GM19468 (cell line): ENCODE data around the gene PSMB7.

Experiments
- ATAC-seq: cut with Tn5 transposase; IDR thresholded peaks from one replicate; pipeline ENCODE4 v1.9.1; 2021; ENCODE audit warnings: mild to moderate bottlenecking, moderate library complexity, moderate number of reproducible peaks; ENCODE audit not compliant: unreplicated experiment; ENCODE audit errors: extremely low read depth

PSMB7 gene

DNA sequence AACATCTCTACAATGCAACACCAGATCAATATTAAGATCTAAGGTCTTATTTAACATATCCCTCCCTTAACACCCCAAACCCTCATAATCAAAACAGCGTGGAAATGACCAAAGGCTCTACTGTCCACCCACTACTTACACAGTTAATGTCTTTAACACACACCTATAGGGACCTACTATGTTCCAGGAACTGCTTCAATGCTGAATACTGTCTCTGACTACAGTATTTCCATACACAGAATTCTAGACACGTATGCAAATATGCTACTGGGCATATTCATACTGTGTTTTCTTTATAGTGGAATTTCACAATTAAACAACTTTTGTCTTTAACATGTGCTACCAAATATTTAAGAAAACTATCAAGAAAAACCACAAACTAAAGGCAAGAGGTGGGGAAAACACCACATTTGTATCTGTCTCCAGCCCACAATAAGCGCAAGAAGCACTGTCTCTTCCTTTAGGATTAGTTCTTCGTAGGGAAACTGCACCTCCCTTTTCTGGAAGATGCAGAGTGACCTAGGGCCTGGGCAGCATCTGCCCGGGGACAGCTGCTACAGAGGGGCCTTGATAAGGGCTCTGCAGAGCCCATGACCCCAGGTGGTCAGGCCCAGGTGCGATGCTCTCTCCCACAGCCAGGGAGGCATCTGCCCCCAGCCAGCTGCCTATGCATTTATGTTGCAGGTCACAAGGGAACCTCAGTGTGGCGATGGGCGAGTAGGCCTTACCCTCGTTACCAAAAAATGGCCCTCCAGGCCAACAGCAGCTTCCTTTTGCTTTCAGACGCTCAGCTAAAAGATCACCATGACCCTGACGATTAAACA is 55.2 kb downstream of the PSMB7 start:
- ATAC-seq, result no peak

DNA sequence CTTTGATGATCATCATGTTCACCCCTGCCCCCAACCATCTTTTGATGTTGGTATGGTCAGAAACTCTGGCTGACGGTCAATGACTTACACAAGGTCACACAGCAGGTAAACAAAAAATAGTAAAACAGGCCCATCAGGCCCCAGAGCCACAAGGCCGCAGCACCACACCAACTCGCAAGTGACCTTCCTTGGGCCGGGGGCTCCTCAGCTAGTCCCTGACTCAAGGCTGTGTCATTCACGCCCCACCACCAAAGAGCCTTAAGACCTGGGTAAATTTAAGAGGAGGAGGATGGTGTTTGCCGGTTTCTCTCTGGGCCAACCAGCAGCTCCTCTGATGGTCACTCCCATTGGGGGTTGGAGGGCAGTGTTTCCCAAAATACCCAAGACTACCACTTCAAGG is 55.8 kb downstream of the PSMB7 start:
- no peak for ATAC-seq

DNA sequence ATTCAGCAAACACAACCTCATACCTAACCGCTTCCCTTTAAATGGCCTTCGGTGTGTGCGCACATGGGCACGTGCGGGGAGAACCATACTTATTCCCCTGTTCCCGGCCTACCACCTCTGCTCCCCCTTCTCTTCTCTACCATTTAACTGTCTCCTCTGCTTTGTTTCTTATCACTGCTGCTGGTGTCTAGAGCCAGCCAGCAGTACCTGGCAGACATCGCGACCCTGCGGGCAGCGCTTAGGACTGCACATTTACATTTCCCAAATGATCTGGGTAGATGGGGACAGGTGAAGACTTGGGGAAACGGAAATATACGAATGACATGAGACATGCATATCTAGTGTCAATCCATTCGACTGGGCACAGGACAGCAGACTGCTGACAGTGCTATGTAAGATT is 56.6 kb downstream of the PSMB7 start:
- no peak for ATAC-seq

DNA sequence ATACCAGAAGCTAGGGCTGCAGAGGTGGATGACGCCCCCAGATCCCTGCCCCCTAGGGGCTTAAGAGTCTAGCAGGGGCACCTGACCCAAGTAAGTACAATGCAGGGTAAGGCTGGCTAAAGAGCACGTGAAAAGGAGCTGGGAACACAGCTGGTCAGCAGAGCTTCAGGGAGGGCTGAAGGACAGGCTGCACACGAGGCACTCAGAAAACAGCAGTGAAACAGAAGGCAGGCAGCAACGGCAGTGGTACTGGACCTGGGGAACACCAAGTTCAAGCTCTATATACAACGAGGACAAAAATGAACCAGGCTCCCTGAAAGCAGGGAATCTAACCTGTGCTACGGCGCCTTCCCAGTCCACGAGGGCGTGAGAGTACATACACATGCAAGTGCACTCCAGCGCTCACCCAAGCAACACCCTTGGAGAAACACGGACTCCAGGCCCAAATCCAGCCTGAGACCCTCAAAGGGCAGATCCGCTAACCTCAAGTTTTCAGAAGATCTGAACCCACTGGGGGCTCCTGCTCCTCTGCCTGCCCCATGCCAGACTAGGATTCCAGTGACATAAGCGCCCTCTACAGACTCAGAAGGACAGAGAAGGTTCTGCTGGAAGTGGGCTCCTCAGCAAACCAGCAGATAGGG is 57.4 kb downstream of the PSMB7 start:
- no peak for ATAC-seq

DNA sequence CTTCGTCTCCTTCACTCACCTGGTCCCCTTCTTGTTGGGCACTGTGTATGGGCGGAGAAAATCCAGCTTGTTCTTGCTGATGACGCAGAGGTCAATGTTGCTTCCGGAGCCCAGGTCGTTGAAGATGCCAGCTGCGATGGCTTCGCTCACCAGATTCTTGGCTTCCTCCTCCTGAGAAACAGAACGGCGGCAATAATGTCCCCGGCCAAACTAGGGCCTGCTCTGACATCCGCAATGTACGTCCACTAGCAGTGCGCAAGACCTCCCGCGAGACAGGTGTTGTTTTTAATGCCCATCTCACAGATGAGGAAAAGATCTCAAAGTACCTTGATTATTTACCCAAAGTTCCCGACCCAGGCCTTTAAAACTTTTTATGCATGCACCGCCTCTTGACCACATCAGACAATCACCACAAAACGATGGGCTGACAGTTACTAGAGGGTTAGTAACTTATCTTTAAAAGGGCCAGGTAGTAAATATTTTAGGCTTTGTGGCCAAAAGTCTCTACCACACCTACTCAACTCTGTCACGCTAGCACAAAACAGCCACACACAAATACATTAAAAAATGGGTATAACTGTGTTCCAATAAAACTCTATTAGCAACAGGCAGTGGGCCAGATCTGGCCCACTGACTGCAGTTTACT is 58.4 kb downstream of the PSMB7 start:
- ATAC-seq, result no peak

DNA sequence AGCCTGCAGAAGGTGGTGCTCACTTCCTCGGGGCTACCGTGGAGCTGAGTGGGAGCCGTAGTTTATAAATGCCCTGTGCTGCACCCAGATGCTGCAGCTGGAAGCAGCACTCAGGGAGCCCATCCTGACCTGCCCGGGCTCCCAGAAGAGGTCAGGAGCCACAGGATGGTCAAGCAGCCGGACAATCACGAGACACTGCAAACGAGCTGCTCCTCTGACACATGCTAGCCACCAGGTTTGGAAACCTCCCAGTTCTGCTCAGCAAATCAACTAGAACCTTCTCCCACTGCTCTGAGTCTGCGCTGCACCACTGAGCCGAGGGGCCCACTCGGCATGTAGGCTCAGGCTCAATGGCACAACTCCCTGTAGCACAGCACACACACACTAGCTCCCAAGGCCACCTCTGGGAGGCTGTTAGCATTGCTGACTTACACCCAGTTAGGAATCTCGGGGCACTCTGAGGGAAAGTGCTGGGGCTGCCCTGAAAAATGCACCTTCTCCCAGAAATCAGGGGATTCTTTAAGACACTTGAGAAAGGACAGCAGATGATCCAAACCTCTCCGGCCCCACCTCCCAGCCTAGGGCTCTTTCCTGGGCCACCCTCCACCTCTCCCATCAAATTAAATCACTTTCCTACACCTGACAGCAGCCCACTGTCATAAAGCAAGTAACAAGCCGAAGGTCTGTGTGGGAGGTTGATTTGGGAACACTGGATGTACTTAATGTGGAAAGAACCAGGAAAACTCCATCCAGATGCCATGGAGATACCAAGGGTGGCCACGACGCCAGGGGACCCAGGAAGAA is 59.1 kb downstream of the PSMB7 start:
- no peak for ATAC-seq

DNA sequence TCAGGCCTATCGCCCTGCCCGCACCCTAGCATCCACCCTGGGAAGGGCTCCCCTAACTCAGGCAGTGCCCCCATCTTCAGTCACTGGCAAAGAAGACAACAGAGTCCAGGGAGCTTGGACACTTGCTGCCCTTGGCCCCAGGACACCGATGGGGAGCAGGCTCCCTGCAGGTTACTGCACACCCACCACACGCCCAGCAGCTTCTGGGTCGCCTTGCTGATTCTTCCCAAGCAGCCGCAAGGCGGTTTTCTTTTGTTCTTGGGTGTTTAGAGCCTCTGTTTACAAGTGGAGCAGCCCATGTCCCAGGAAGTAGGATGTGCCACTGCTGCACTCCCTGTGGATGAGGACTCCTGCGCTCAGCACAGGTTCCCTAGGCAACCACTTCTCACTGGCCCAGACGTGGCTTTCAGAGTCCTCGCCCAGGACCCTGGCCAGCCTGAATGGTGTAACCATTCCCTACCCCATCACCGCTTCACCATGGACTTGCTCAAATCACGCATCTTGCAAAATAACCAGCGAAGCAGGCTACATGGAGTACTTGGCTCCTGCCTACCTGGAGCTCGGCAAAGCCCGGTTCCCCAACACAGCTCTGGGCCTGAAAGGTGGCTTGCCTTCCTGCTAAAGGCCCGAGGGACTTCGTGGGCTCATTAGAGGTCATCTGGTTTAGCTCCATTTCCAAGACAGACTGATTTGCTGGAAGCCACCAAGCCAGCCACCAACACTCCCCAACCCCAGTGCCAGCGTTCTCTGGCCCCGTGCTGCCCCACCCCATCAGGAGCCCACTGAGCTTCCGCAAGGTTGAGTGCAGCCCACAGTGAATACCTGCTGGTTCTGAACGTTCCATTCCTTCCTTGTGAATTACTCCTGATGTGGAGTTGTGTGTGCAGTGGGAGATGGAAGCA is 60.0 kb downstream of the PSMB7 start:
- ATAC-seq, result no peak

DNA sequence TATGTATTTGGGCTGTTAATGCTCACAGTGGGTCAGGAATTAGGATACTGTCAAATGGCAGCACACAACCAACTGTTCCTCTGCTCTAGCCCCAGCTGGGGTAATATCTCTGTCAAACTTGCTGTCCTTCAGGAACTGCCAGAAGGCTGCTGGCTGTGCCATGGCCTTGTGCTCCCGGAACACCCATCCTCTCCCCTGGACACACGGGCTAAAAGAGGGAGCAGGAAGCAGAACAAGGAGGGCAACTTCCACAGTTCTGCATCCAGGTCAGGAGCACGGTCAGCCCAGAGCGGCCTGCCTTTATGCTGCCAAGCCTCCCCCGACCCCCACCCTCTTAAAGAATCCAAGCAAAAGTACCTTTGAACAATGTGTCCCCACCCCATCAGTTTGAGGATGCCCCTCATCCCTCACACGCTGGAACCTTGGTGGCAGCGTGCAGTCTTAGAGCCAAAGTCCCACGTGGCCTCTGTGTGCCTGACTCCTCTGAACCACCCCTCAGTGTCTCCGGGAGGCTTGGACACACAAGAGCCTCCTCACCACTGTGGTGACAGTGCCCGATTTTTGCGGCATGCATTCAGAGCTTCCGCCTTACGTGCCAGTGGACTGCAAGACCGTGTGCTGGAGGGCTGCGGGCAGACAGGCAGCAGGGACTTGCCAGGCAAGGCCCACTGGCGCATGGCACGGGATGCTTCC is 60.8 kb downstream of the PSMB7 start:
- ATAC-seq, result no peak

DNA sequence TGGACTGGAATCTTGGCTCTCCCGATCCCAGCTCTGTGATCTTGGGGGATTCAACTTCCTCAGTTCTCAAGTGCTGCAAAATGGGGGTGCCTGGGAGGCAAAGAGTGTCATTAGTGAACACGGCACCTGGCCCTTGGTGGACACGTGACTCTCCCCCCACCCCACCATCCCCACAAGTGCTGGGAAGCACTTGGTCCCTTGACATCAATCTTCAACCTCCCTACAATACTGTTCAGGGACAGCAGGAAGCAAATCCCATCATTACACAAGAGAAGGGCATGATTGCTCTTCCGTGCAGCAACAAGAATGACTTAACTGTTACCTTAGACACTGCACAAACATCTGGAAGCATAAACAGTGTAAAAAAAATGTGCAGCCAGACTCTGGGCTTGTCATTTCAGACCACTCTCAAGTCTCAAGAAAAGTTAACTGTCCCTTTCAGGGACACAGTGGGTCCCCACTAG is 61.4 kb downstream of the PSMB7 start:
- ATAC-seq, result no peak

DNA sequence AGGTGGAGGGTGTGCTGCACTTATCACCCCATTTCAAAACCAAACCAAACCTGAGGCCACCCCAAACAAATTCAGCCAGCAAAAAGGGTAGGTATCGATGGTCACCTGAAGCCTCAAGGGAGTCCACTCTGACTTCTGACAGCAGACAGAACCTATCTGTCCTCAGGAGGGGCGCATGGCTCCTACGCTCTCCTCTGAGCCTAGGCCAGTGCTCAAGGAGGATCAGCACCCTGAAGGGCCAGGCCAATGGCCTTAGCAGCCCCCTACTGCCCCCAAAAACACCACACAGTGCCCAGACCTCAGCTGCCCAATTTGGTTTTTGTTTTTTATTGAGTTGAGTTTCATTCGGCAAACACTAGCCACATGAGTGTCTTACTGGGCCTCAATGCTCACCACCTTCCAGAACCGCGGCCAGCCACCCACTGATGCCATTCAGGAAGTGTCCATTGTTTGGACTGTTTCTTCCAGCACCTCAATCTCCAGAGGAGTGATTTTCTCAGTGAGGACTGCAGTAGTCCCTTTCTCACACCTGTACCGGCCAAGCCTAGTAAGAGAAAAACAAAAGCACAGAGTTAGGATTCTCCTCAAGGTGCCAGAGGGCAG is 62.0 kb downstream of the PSMB7 start:
- no peak for ATAC-seq

DNA sequence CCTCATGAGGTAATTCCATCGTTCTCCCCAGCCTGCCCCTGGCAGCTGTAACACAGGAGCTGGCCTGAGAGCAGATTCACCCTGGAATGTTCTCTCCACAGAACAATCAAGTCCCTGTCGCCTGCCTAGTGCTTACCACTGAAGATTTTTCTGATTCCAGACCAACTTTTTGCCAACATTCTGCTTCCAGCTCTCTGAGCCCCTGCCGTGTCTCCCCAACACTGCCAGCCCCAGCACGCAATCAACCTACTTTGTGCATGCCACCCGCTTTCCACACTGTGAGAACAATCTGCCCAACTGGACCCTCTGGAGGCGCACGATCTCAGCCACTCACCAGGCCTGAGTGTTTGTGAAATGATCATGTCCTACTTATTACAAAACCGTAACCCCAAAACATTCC is 62.6 kb downstream of the PSMB7 start:
- ATAC-seq, result no peak

DNA sequence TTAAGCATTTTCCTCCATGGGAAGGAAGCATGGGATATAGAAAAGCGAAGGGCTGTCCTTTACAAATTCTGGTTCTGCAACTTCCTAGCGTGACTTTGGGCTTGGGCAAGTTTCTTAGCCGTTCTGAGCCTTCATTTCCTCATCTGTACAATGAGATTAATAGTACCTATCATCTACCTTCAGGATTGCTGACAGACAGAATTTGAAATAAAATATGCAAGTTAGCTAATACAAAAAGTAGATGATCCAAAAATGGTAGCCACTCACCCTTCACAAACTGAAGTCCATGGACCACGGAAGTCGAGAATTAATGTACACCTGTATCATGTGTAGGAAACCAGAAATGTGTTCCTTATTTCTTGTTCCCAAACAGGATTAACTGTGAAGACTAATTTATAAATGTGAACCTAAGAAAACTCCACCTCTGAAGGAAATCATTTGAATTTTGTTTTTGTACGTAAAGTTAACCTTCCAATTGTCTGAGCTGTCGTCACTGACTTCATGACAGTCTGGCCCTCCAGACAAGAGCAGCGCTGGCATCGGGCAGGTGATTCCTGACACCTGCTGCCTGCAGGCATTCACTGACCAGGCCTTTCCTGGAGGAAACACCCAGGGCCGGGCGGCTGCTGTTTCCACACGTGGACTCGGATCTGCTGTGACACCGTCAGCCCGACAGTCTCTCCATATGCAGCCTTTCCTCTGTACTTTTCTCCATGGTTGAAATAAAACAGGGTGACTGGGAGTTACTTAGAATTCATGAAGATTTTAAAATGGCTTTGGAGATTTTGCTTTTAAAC is 63.4 kb downstream of the PSMB7 start:
- no peak for ATAC-seq

DNA sequence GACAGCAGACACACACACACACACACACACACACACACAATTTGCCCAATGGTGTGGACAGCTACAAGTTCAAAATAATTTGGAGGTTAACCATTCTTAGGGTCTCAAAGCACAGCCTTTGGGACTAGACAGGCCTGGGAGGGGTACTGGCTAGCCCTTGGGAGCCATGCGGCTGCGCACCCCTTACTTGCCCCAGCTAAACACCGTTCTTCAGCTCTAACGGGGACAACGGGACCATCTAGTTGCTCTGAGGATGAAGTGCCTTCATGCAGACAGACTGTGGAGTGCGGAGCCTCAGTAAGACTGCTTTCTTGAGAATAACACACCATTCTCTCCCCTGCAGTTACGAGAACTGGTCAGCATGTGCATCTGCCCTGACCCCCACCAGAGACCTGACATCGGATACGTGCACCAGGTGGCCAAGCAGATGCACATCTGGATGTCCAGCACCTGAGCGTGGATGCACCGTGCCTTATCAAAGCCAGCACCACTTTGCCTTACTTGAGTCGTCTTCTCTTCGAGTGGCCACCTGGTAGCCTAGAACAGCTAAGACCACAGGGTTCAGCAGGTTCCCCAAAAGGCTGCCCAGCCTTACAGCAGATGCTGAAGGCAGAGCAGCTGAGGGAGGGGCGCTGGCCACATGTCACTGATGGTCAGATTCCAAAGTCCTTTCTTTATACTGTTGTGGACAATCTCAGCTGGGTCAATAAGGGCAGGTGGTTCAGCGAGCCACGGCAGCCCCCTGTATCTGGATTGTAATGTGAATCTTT is 64.6 kb downstream of the PSMB7 start:
- ATAC-seq, result no peak

DNA sequence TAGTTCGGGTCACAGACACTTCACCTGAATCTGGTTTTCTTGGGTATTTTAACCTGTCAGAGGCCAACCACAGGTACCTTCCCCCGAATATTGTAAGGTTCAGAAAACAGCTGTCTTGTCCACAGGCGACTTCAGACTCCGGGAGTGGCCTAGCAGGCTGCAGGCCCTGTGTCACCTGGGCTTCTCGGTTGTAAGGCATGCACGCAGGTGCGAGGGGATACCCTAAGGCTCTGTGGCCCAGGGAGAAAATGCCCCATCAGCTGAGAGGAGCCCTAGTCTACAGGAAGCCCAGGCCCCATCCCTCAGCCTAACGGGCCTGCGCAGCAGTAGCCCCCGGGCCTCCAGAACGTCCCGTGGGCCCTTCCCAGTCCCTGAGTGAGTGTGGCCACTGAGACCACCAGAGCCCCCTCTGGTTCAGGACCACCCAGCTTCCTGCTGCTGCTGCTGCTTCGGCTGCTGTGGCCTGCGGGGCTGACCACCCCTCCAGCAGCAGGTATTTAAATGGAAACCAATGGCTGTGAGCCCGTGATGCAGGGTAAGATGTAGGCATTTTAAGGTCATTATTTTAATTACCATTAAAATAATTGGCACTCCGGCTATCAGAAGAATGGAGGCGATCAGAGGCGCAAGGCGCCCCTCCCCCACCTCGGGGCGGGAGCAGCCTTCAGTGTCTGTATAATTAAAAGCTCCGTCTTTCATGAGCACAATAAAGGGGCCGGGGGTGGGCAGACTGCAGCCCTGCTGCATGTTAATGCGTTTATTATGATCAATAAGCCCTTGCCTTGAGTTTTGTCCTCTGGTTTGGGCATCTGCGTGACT is 65.4 kb downstream of the PSMB7 start:
- no peak for ATAC-seq

DNA sequence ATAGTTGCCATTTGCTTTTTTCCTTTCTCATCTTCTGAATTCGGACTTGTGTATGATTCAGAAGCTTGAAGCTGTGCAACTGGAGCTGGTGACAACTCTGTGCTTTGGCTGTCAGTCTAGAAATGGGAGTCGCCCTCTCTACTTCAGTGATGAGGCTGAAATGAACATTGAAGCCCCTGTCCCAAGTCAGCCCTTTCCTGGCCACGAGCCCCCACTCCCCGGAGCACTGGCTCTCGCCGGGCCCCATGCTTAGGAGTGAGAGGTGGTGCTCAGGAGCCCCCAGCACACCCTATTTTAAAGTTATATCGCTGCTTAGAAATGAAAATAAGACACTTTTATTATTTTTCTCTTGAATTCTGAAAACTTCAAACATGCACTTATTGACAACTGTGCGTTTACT is 66.0 kb downstream of the PSMB7 start:
- ATAC-seq, result no peak

DNA sequence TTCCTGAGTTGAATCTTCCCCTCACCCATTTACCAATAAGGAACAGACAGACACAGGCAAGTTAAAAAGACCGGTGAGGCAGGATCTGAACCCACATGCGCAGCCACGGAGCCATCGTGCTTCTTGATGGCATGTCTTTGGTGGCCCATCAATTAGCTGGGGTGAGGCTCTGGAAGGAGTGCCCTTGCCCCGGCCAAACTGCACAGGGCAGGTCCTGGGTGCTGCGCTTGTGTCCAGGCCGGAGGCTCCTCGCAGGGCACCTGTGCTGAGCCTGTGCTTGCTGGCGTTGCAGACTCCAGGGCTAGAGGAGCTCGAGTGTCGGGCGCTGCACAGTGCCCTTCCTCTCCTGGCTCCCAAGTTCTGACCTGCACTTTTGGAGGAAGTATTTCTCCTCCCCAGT is 66.4 kb downstream of the PSMB7 start:
- no peak for ATAC-seq
